Endothelial cell of umbilical vein (primary cell): ENCODE measurements around the gene MAMDC4. TPM values are rescaled to one million over a fixed set of nuclear protein-coding genes. Genes with fewer than 3 reads are reported as not detected.

Experiments
- BruUV-seq: library from RNA; stranded (reverse); fragments of 400-500 nt; replicated peaks from 2 replicates; lab custom pipeline; 2021; lab: Mats Ljungman, UMichigan
- CTCF ChIA-PET: fragments of 300-600, 350-600 bp; sonication (Branson Sonifier 250); formaldehyde crosslinking; loops from one replicate; lab custom pipeline; 2021; ENCODE audit warnings: antibody characterized with exemption, inconsistent platforms; lab: Charles Lee
- POLR2A ChIA-PET: fragments of 300-600, 350-600 bp; sonication (Branson Sonifier 250); formaldehyde crosslinking; loops from one replicate; lab custom pipeline; 2021; ENCODE audit warnings: antibody characterized with exemption, inconsistent platforms; lab: Charles Lee
- DNase-seq: peaks from one replicate; pipeline ENCODE4 v3.0.0-alpha.2; 2011; ENCODE audit warnings: low read depth, low spot score
- FAIRE-seq: peaks from 2 replicates; lab custom pipeline; 2011; peaks lifted over from hg19 to GRCh38; lab: Jason Lieb, UNC
- H2AFZ ChIP-seq: 2 replicates; pipeline ENCODE4 v1.6.0; 2012; ENCODE audit warnings: low read depth, low read length, control low read depth, inconsistent platforms
- H3K27ac ChIP-seq: 2 replicates; pipeline ENCODE4 v1.5.1; 2011; ENCODE audit warnings: low read depth, mild to moderate bottlenecking, control low read depth, low read length, moderate library complexity; ENCODE audit not compliant: insufficient read depth
- H3K27me3 ChIP-seq, 2 experiments: 2 replicates each; pipeline versions ENCODE4 v1.6.0 to v1.6.1; 2011; ENCODE audit warnings: low read length in 2 of 2, mixed read lengths in 1 of 2; ENCODE audit not compliant: control insufficient read depth in 2 of 2, insufficient read depth in 2 of 2
- H3K36me3 ChIP-seq, 2 experiments: 2 replicates in 1 of 2; 3 replicates in 1 of 2; pipeline ENCODE4 v1.5.1; 2011; ENCODE audit warnings: low read length in 2 of 2, mild to moderate bottlenecking in 1 of 2, moderate library complexity in 1 of 2; ENCODE audit not compliant: control insufficient read depth in 2 of 2, insufficient read depth in 2 of 2; ENCODE audit errors: extremely low read depth in 1 of 2
- H3K4me1 ChIP-seq: 3 replicates; pipeline ENCODE4 v1.5.1; 2011; ENCODE audit warnings: mild to moderate bottlenecking, low read length; ENCODE audit not compliant: control insufficient read depth, insufficient read depth; ENCODE audit errors: extremely low read depth
- H3K4me2 ChIP-seq: 2 replicates; pipeline ENCODE4 v1.6.1; 2011; ENCODE audit warnings: low read length, control low read depth, mixed read lengths; ENCODE audit not compliant: insufficient read depth
- H3K4me3 ChIP-seq, 3 experiments: fragments of 200-600 bp in 1 of 3; sonication (generic), shearing (Covaris generic) in 1 of 3; replicated peaks in 1 of 3; 2 replicates each; pipeline ENCODE4 v1.5.1; 2011 to 2016; ENCODE audit warnings: control low read depth in 3 of 3, low read length in 3 of 3, mild to moderate bottlenecking in 2 of 3, inconsistent platforms in 1 of 3, low read depth in 1 of 3, moderate library complexity in 1 of 3; ENCODE audit not compliant: insufficient read depth in 1 of 3
- H3K79me2 ChIP-seq: 2 replicates; pipeline ENCODE4 v1.6.0; 2012; ENCODE audit warnings: low read length, inconsistent platforms; ENCODE audit not compliant: control insufficient read depth, insufficient read depth
- H3K9ac ChIP-seq: replicated peaks from 2 replicates; pipeline ENCODE3; 2011; ENCODE audit warnings: low read length, control low read depth; ENCODE audit not compliant: insufficient read depth; ENCODE audit errors: extremely low read depth
- H3K9me1 ChIP-seq: replicated peaks from 3 replicates; pipeline ENCODE4 v1.6.0; 2011; ENCODE audit warnings: mild to moderate bottlenecking, low read length; ENCODE audit not compliant: control insufficient read depth, insufficient read depth; ENCODE audit errors: extremely low read depth
- H3K9me3 ChIP-seq: replicated peaks from 2 replicates; pipeline ENCODE4 v1.5.1; 2012; ENCODE audit warnings: low read length, inconsistent platforms; ENCODE audit not compliant: control insufficient read depth, insufficient read depth
- H4K20me1 ChIP-seq: replicated peaks from 2 replicates; pipeline ENCODE3; 2011; ENCODE audit warnings: mild to moderate bottlenecking, low read length; ENCODE audit not compliant: control insufficient read depth, insufficient read depth; ENCODE audit errors: extremely low read depth
- CTCF ChIP-seq, 2 donors: IDR thresholded peaks; 1 replicate in 1 of 2; 2 replicates in 1 of 2; pipeline ENCODE4 v1.5.1; 2011; ENCODE audit warnings: low read length in 2 of 2, mild to moderate bottlenecking in 2 of 2, moderate library complexity in 2 of 2, control low read depth in 1 of 2, inconsistent platforms in 1 of 2, low read depth in 1 of 2; ENCODE audit not compliant: insufficient read depth in 1 of 2; ENCODE audit errors: extremely low read depth in 1 of 2
- EZH2 ChIP-seq: IDR thresholded peaks from 2 replicates; pipeline ENCODE4 v1.6.1; 2012; ENCODE audit warnings: borderline replicate concordance, low read depth, mild to moderate bottlenecking, moderate library complexity, low read length, inconsistent platforms; ENCODE audit not compliant: severe bottlenecking
- FOS ChIP-seq: IDR thresholded peaks from 2 replicates; pipeline ENCODE4 v1.6.1; 2011; ENCODE audit warnings: mild to moderate bottlenecking, low read length, moderate library complexity, borderline replicate concordance; ENCODE audit not compliant: insufficient read depth
- GATA2 ChIP-seq: IDR thresholded peaks from 2 replicates; pipeline ENCODE4 v1.7.0; 2011; ENCODE audit warnings: low read depth, mild to moderate bottlenecking, moderate library complexity, mixed read lengths, low read length; ENCODE audit not compliant: insufficient read length, insufficient read depth
- JUN ChIP-seq: IDR thresholded peaks from 2 replicates; pipeline ENCODE4 v1.6.1; 2011; ENCODE audit warnings: borderline replicate concordance, low read depth; ENCODE audit not compliant: insufficient read length, insufficient read depth
- MYC ChIP-seq: IDR thresholded peaks from one replicate; pipeline ENCODE4 v1.6.1; 2011; ENCODE audit warnings: mild to moderate bottlenecking, low read depth, low read length
- POLR2A ChIP-seq: IDR thresholded peaks from 2 replicates; pipeline ENCODE4 v1.6.1; 2012; ENCODE audit warnings: low read depth, mild to moderate bottlenecking, control low read depth, low read length
- POLR2AphosphoS5 ChIP-seq: IDR thresholded peaks from 2 replicates; pipeline ENCODE4 v1.6.1; 2012; ENCODE audit warnings: low read depth, mild to moderate bottlenecking, control low read depth, low read length, moderate library complexity; ENCODE audit not compliant: insufficient read depth
- dilution Hi-C: fragments of 300-500 bp; cut with MboI; formaldehyde crosslinking; loops from one replicate; pipeline ENCODE4 v1.15.0; 2019; ENCODE audit warnings: low sequenced_read_pairs; ENCODE audit not compliant: extremely low pct_ligation_motif_present
- intact Hi-C: fragments of 100-400 bp; cut with micrococcal nuclease; formaldehyde crosslinking; loops from one replicate; pipeline ENCODE4 v1.10.0; 2022
- polyA plus RNA-seq, 4 experiments: library from polyadenylated mRNA; depleted of rRNA in 3 of 4; stranded (reverse) in 3 of 4; unstranded in 1 of 4; fragments of >200 nt; gene quantifications; 2 replicates each; pipeline versions ENCODE4 v1.2.1 to v1.2.3, GENCODE V29; 2011 to 2012; ENCODE audit warnings: missing spikeins in 1 of 4
- total RNA-seq: library from RNA; stranded (reverse); gene quantifications from 2 replicates; pipeline ENCODE4 v1.2.3, GENCODE V29; 2021
- TF ChIP-seq, protein P1 (sequence below): IDR thresholded peaks from 2 replicates; pipeline ENCODE4 v1.6.1; 2011; ENCODE audit not compliant: insufficient read depth, insufficient read length

Gene MAMDC4
- total and polyA plus RNA-seq, 2 donors (not counting 3 experiments of a cell fraction or from before 2014, with no cell fraction given): 3.6 to 7.2 TPM

GRCh38 chr9:136806631-136807201 lies 45.4 kb upstream of the MAMDC4 start:
- no peak for DNase-seq
- peaks cover 35% of the 10 kb centered on the region for H3K79me2 ChIP-seq
- H3K27me3 ChIP-seq: peaks cover 2 to 5% of the 10 kb centered on the region in 2 experiments
- dilution Hi-C loops: loop anchor here (25.0 kb wide), 1 partner anchor 131 kb away; the partner anchor contains the start of genes C8G and FBXW5
- peak overlapping the region in 2 of 3 experiments; percentile 78 to 98 for H3K4me3 ChIP-seq
- no peak for FAIRE-seq
- H3K9ac ChIP-seq: no peak overlapping the region
- no TSS peak for BruUV-seq
- TF ChIP-seq CTCF (IDR thresholded peaks at IDR 0.05; ENCODE audit: extremely low read depth in 1 of 2, insufficient read depth in 1 of 2, low read depth in 1 of 2, low read length in 2 of 2): no peak
- TF ChIP-seq POLR2AphosphoS5: no peak
- TF ChIP-seq POLR2A: no peak
- TF ChIP-seq GATA2: no peak
- TF ChIP-seq, protein P1, sequence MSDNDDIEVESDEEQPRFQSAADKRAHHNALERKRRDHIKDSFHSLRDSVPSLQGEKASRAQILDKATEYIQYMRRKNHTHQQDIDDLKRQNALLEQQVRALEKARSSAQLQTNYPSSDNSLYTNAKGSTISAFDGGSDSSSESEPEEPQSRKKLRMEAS: no peak
- TF ChIP-seq MYC: no peak
- no peak for TF ChIP-seq JUN
- TF ChIP-seq FOS: no peak
- no peak for TF ChIP-seq EZH2
- no peaks in the 10 kb centered on the region for H3K9me1 ChIP-seq
- intact Hi-C loops: loop anchor here (1.0 to 5.0 kb wide), 2 partner anchors 36 to 138 kb away; partner anchors contain the start of genes AJM1 and FBXW5
- H3K4me1 ChIP-seq: peaks cover 15% of the 10 kb centered on the region
- no peaks in the 10 kb centered on the region for H4K20me1 ChIP-seq
- H3K36me3 ChIP-seq: no peaks in the 10 kb centered on the region
- no peaks in the 10 kb centered on the region for H3K9me3 ChIP-seq
- H3K27ac ChIP-seq: no peak overlapping the region
- ChIA-PET CTCF (interaction anchor here (0.9 to 3.7 kb wide), 9 partner anchors 13 to 430 kb away, joined by 3 to 13 read pairs (median 4); partner anchors contain the start of genes AJM1, FBXW5 and TMEM141), POLR2A (interaction anchor here (0.7 kb wide), 1 partner anchor 13 kb away, joined by 5 read pairs; no protein-coding TSS in a partner anchor)
- H2AFZ ChIP-seq: no peak overlapping the region
- H3K4me2 ChIP-seq: peak overlapping the region; percentile 21
